ENCODE measurements around the gene UBA3. TPM values are rescaled to one million over a fixed set of nuclear protein-coding genes. Genes with fewer than 3 reads are reported as not detected.

The UBA3 gene
- total and polyA plus RNA-seq, 2 donors (not counting 3 experiments of a cell fraction or from before 2014, with no cell fraction given) = 39.4 to 84.6 TPM

GRCh38 chr3:69058180-69058946 lies 21.8 kb downstream of the UBA3 start:
- no TSS peak for BruUV-seq (replicated peaks)
- intact Hi-C loops (cut with micrococcal nuclease) = no loop called here
- Histone ChIP-seq H3K4me1 (ENCODE audit: control insufficient read depth, extremely low read depth, insufficient read depth, low read length) (no peaks in the 10 kb centered on the region), H4K20me1 (replicated peaks; ENCODE audit: control insufficient read depth, extremely low read depth, insufficient read depth, low read length) (no peaks in the 10 kb centered on the region), H3K36me3 (ENCODE audit: control insufficient read depth in 2 of 2, extremely low read depth in 1 of 2, insufficient read depth in 2 of 2, low read length in 2 of 2) (peaks cover 13 to 26% of the 10 kb centered on the region in 2 experiments), H3K9me3 (replicated peaks; ENCODE audit: control insufficient read depth, insufficient read depth, low read length) (no peaks in the 10 kb centered on the region), H2AFZ (ENCODE audit: low read depth, low read length) (no peak overlapping the region), H3K4me2 (ENCODE audit: insufficient read depth, low read length) (no peak overlapping the region), H3K27ac (ENCODE audit: insufficient read depth, low read depth, low read length) (no peak overlapping the region), H3K4me3 (replicated peaks in 1 of 3; ENCODE audit: insufficient read depth in 1 of 3, low read depth in 1 of 3, low read length in 3 of 3) (no peak overlapping the region), H3K9me1 (replicated peaks; ENCODE audit: control insufficient read depth, extremely low read depth, insufficient read depth, low read length) (no peaks in the 10 kb centered on the region), H3K9ac (replicated peaks; ENCODE audit: extremely low read depth, insufficient read depth, low read length) (no peak overlapping the region), H3K27me3 (ENCODE audit: control insufficient read depth in 2 of 2, insufficient read depth in 2 of 2, low read length in 2 of 2) (no peaks in the 10 kb centered on the region), H3K79me2 (ENCODE audit: control insufficient read depth, insufficient read depth, low read length) (no peaks in the 10 kb centered on the region)
- POLR2A ChIA-PET = no interaction called here
- dilution Hi-C loops (cut with MboI; ENCODE audit: extremely low pct_ligation_motif_present, low sequenced_read_pairs) = no loop called here
- TF ChIP-seq CTCF (IDR thresholded peaks at IDR 0.05; ENCODE audit: extremely low read depth in 1 of 2, insufficient read depth in 1 of 2, low read depth in 1 of 2, low read length in 2 of 2) (no peak), MYC (IDR thresholded peaks at IDR 0.05; ENCODE audit: low read depth, low read length) (no peak), GATA2 (IDR thresholded peaks at IDR 0.05; ENCODE audit: insufficient read depth, insufficient read length, low read depth, low read length) (no peak), POLR2A (IDR thresholded peaks at IDR 0.05; ENCODE audit: low read depth, low read length) (no peak), POLR2AphosphoS5 (IDR thresholded peaks at IDR 0.05; ENCODE audit: insufficient read depth, low read depth, low read length) (no peak), MAX (IDR thresholded peaks at IDR 0.05; ENCODE audit: insufficient read depth, insufficient read length) (no peak), EZH2 (IDR thresholded peaks at IDR 0.05; ENCODE audit: borderline replicate concordance, low read depth, low read length, severe bottlenecking) (no peak), FOS (IDR thresholded peaks at IDR 0.05; ENCODE audit: borderline replicate concordance, insufficient read depth, low read length) (no peak), JUN (IDR thresholded peaks at IDR 0.05; ENCODE audit: borderline replicate concordance, insufficient read depth, insufficient read length, low read depth) (no peak)
- no peak for FAIRE-seq
- CTCF ChIA-PET = interaction anchor here (1.0 kb wide), 1 partner anchor 13 kb away, joined by 4 read pairs; no protein-coding TSS in a partner anchor
- no peak for DNase-seq (ENCODE audit: low read depth, low spot score)

All from endothelial cell of umbilical vein (primary cell).